Esophagus muscularis mucosa (tissue), 4 donors: ENCODE results near the gene CIT.

Source experiments
- CTCF ChIP-seq, 3 experiments: fragments of 200-600 bp in 2 of 3; fragments of 450-650 bp in 1 of 3; sonication (generic) in 2 of 3; IDR thresholded peaks; one replicate each; pipeline ENCODE4 v1.5.1; 2017 to 2019; ENCODE audit warnings: antibody characterized with exemption in 3 of 3, mild to moderate bottlenecking in 2 of 3, moderate library complexity in 1 of 3
- EP300 ChIP-seq: sonication (generic); formaldehyde crosslinking; IDR thresholded peaks from one replicate; pipeline ENCODE4 v1.6.1; 2017; ENCODE audit warnings: antibody characterized with exemption
- POLR2A ChIP-seq: fragments of 450-650 bp; IDR thresholded peaks from one replicate; pipeline ENCODE4 v1.6.1; 2017; ENCODE audit warnings: antibody characterized with exemption, moderate library complexity, mild to moderate bottlenecking, low read depth
- POLR2AphosphoS5 ChIP-seq, 2 donors: sonication (generic); formaldehyde crosslinking; IDR thresholded peaks; one replicate each; pipeline ENCODE4 v1.6.1; 2017; ENCODE audit warnings: antibody characterized with exemption in 2 of 2

GRCh38 chr12:119807380-119807779, 69.7 kb downstream of the CIT start:
- TF ChIP-seq POLR2AphosphoS5 (IDR thresholded peaks at IDR 0.05) = no peak
- TF ChIP-seq CTCF (IDR thresholded peaks at IDR 0.05) = no peak
- TF ChIP-seq EP300 = no peak
- TF ChIP-seq POLR2A = no peak
